Testis (tissue), 2 donors: Measurements from ENCODE around the gene TAF11L4.

Experiments
- POLR2A ChIP-seq: fragments of 450-650 bp; IDR thresholded peaks from one replicate; pipeline ENCODE4 v1.6.1; 2017; ENCODE audit warnings: antibody characterized with exemption, mild to moderate bottlenecking, moderate library complexity
- TF ChIP-seq, protein P1 (sequence below), 3 experiments: fragments of 450-650 bp in 2 of 3; fragments of 200-600 bp in 1 of 3; sonication (generic) in 1 of 3; IDR thresholded peaks; one replicate each; pipeline ENCODE4 v1.5.1; 2016 to 2019; ENCODE audit warnings: antibody characterized with exemption in 3 of 3, mild to moderate bottlenecking in 2 of 3, moderate library complexity in 1 of 3

GRCh38 chr5:17477573-17478265, 43.9 kb upstream of the TAF11L4 start:
- TF ChIP-seq, protein P1, sequence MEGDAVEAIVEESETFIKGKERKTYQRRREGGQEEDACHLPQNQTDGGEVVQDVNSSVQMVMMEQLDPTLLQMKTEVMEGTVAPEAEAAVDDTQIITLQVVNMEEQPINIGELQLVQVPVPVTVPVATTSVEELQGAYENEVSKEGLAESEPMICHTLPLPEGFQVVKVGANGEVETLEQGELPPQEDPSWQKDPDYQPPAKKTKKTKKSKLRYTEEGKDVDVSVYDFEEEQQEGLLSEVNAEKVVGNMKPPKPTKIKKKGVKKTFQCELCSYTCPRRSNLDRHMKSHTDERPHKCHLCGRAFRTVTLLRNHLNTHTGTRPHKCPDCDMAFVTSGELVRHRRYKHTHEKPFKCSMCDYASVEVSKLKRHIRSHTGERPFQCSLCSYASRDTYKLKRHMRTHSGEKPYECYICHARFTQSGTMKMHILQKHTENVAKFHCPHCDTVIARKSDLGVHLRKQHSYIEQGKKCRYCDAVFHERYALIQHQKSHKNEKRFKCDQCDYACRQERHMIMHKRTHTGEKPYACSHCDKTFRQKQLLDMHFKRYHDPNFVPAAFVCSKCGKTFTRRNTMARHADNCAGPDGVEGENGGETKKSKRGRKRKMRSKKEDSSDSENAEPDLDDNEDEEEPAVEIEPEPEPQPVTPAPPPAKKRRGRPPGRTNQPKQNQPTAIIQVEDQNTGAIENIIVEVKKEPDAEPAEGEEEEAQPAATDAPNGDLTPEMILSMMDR (IDR thresholded peaks at IDR 0.05): no peak
- TF ChIP-seq POLR2A: no peak
